SK-N-SH (cell line): ENCODE data around the gene TMEM9. TPM values are rescaled to one million over a fixed set of nuclear protein-coding genes. Genes with fewer than 3 reads are reported as not detected.

ENCODE experiments used
- CTCF ChIA-PET: fragments of 300-600, 350-600 bp; formaldehyde crosslinking; extraction: SDS; loops from one replicate; lab custom pipeline; 2021; lab: Yijun Ruan, JAX
- POLR2A ChIA-PET: fragments of 350-600 bp; sonication (Branson Sonifier 250); formaldehyde crosslinking; extraction: SDS; loops from one replicate; lab custom pipeline; 2020; ENCODE audit warnings: antibody characterized with exemption, inconsistent platforms; lab: Yijun Ruan, JAX
- DNase-seq: peaks from one replicate; pipeline ENCODE4 v3.0.0; 2012
- H2AFZ ChIP-seq: fragments of 200-600 bp; sonication (generic); 2 replicates; pipeline ENCODE4 v1.8.1; 2016; ENCODE audit warnings: antibody characterized with exemption, mild to moderate bottlenecking, low read depth
- H3F3A ChIP-seq: fragments of 200-600 bp; sonication (generic); replicated peaks from 2 replicates; pipeline ENCODE3; 2016; ENCODE audit warnings: antibody characterized with exemption, mild to moderate bottlenecking; ENCODE audit not compliant: insufficient read depth
- H3K27ac ChIP-seq, 2 experiments: fragments of 200-500 bp in 1 of 2; fragments of 200-600 bp in 1 of 2; sonication (Bioruptor generic) in 1 of 2; sonication (generic), shearing (Covaris generic) in 1 of 2; 2 replicates each; pipeline versions ENCODE4 v1.5.1 to v1.6.1; 2014 to 2016; ENCODE audit warnings: low read depth in 2 of 2, inconsistent platforms in 1 of 2, low read length in 1 of 2, mild to moderate bottlenecking in 1 of 2, mixed read lengths in 1 of 2
- H3K27me3 ChIP-seq: fragments of 200-600 bp; sonication (generic), shearing (Covaris generic); 2 replicates; pipeline ENCODE4 v1.6.1; 2016; ENCODE audit warnings: mixed run types; ENCODE audit not compliant: insufficient read depth
- H3K36me3 ChIP-seq, 2 experiments: fragments of 200-500 bp in 1 of 2; fragments of 200-600 bp in 1 of 2; sonication (Bioruptor generic) in 1 of 2; sonication (generic) in 1 of 2; replicated peaks in 1 of 2; 2 replicates each; pipeline versions ENCODE3 to v1.5.1; 2014 to 2016; ENCODE audit warnings: low read length in 1 of 2, mild to moderate bottlenecking in 1 of 2; ENCODE audit not compliant: insufficient read depth in 2 of 2, control insufficient read depth in 1 of 2
- H3K4me1 ChIP-seq, 2 experiments: fragments of 200-500 bp in 1 of 2; fragments of 200-600 bp in 1 of 2; sonication (Bioruptor generic) in 1 of 2; sonication (generic), shearing (Covaris generic) in 1 of 2; 2 replicates each; pipeline versions ENCODE4 v1.5.1 to v1.6.1; 2014 to 2016; ENCODE audit warnings: low read depth in 1 of 2, low read length in 1 of 2, mixed run types in 1 of 2; ENCODE audit not compliant: insufficient read depth in 2 of 2, control insufficient read depth in 1 of 2
- H3K4me2 ChIP-seq: fragments of 200-600 bp; sonication (generic), shearing (Covaris generic); 2 replicates; pipeline ENCODE4 v1.6.1; 2017; ENCODE audit warnings: mixed run types
- H3K4me3 ChIP-seq, 2 experiments: fragments of 200-500 bp in 1 of 2; fragments of 200-600 bp in 1 of 2; sonication (Bioruptor generic) in 1 of 2; sonication (generic), shearing (Covaris generic) in 1 of 2; 2 replicates each; pipeline versions ENCODE4 v1.5.1 to v1.8.1; 2014 to 2016; ENCODE audit warnings: low read depth in 2 of 2, inconsistent platforms in 1 of 2, low read length in 1 of 2, mild to moderate bottlenecking in 1 of 2, mixed read lengths in 1 of 2, moderate library complexity in 1 of 2
- H3K79me2 ChIP-seq: fragments of 200-600 bp; sonication (generic); 2 replicates; pipeline ENCODE4 v1.8.1; 2017; ENCODE audit warnings: mild to moderate bottlenecking; ENCODE audit not compliant: insufficient read depth
- H3K9ac ChIP-seq: fragments of 200-600 bp; sonication (generic); 2 replicates; pipeline ENCODE4 v1.6.1; 2017; ENCODE audit warnings: mixed run types
- H3K9me2 ChIP-seq: fragments of 200-600 bp; sonication (generic); 2 replicates; pipeline ENCODE4 v1.6.1; 2017; ENCODE audit warnings: mixed run types
- H3K9me3 ChIP-seq: fragments of 200-600 bp; sonication (generic); 2 replicates; pipeline ENCODE4 v1.6.1; 2017; ENCODE audit warnings: mixed run types, mild to moderate bottlenecking, moderate library complexity
- H4K20me1 ChIP-seq: fragments of 200-600 bp; sonication (generic); 2 replicates; pipeline ENCODE4 v1.6.1; 2017; ENCODE audit warnings: mild to moderate bottlenecking, mixed run types; ENCODE audit not compliant: insufficient read depth
- CHD2 ChIP-seq: fragments of 150-350 bp; IDR thresholded peaks from 2 replicates; pipeline ENCODE4 v1.6.1; 2018; ENCODE audit warnings: low read length; ENCODE audit not compliant: partially characterized antibody
- EZH2phosphoT487 ChIP-seq: fragments of 200-600 bp; sonication (generic); IDR thresholded peaks from 2 replicates; pipeline ENCODE4 v1.6.1; 2017; ENCODE audit warnings: low read depth, mixed run types, mild to moderate bottlenecking, antibody characterized with exemption, moderate library complexity, borderline replicate concordance
- FOXM1 ChIP-seq: IDR thresholded peaks from 2 replicates; pipeline ENCODE4 v1.4.0; 2012; ENCODE audit warnings: low read depth, mild to moderate bottlenecking
- GATA2 ChIP-seq: sonication (generic); formaldehyde crosslinking; IDR thresholded peaks from 2 replicates; pipeline ENCODE4 v1.5.0; 2020; ENCODE audit warnings: mild to moderate bottlenecking, missing genetic modification reagents
- JUND ChIP-seq: IDR thresholded peaks from 2 replicates; pipeline ENCODE4 v1.4.0; 2012
- MEF2A ChIP-seq: IDR thresholded peaks from 2 replicates; pipeline ENCODE4 v1.4.0; 2012; ENCODE audit warnings: low read depth, borderline replicate concordance
- MXI1 ChIP-seq: IDR thresholded peaks from 2 replicates; pipeline ENCODE4 v1.6.1; 2012; ENCODE audit warnings: mild to moderate bottlenecking, low read depth, low read length, improper control_type of control experiment
- NFIC ChIP-seq: IDR thresholded peaks from 2 replicates; pipeline ENCODE4 v1.4.0; 2012; ENCODE audit warnings: borderline replicate concordance
- NRF1 ChIP-seq: IDR thresholded peaks from 2 replicates; pipeline ENCODE4 v1.6.1; 2012; ENCODE audit warnings: low read depth, mild to moderate bottlenecking, low read length
- RAD21 ChIP-seq: IDR thresholded peaks from 2 replicates; pipeline ENCODE4 v1.6.1; 2012; ENCODE audit warnings: mild to moderate bottlenecking, low read length
- SIN3A ChIP-seq: IDR thresholded peaks from 2 replicates; pipeline ENCODE4 v1.6.1; 2012; ENCODE audit warnings: low read depth, mild to moderate bottlenecking, low read length, moderate library complexity, borderline replicate concordance
- TAF1 ChIP-seq: IDR thresholded peaks from 2 replicates; pipeline ENCODE4 v1.6.1; 2012; ENCODE audit warnings: low read depth, mild to moderate bottlenecking, low read length, moderate library complexity, borderline replicate concordance
- TCF12 ChIP-seq: IDR thresholded peaks from 2 replicates; pipeline ENCODE4 v1.4.0; 2012
- TEAD4 ChIP-seq: IDR thresholded peaks from 2 replicates; pipeline ENCODE4 v1.4.0; 2012; ENCODE audit warnings: mild to moderate bottlenecking, borderline replicate concordance; ENCODE audit not compliant: insufficient read depth
- WGBS: methylation state at CpG from one replicate; pipeline ENCODE4 v1.1.6; 2017; ENCODE audit warnings: low lambda C conversion rate; 5-methylcytosine and 5-hydroxymethylcytosine counted together
- polyA plus RNA-seq, 3 experiments: library from polyadenylated mRNA; depleted of rRNA; stranded (reverse); fragments of >200 nt; gene quantifications; 2 replicates each; pipeline ENCODE4 v1.2.3, GENCODE V29; 2012
- TF ChIP-seq, protein P1 (sequence below): IDR thresholded peaks from 2 replicates; pipeline ENCODE4 v1.4.0; 2012; ENCODE audit warnings: low read depth, borderline replicate concordance
- TF ChIP-seq, protein P2 (sequence below): fragments of 150-350 bp; IDR thresholded peaks from 2 replicates; pipeline ENCODE4 v1.6.1; 2016; ENCODE audit warnings: mild to moderate bottlenecking, low read depth, low read length
- TF ChIP-seq, protein P3 (sequence below): fragments of 150-350 bp; IDR thresholded peaks from 2 replicates; pipeline ENCODE4 v1.6.1; 2017; ENCODE audit warnings: antibody characterized with exemption, low read length, low read depth, borderline replicate concordance

TMEM9 gene
- polyA plus RNA-seq, 1 of the 3 experiments (the other 2 are of a cell fraction), result 126 TPM

DNA sequence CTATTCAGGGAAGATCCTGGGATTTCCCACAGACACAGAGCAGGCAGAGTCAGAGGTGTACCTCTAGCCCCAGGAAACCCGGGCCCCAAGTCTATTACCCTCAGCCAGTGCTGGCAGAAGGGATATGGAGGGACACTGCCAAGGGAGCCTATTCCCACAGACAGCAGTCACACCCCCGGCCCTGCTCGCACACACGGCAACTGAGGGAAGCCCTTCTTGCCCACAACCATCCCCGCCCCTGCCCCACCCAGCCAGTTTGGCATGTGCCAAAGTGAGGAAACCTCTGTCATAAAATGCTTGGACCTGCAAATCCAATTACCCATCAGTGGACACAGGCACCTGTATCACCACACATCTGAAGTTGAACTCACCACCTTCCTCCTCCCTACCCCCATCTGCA, 48.6 kb downstream of the TMEM9 start:
- Histone ChIP-seq H3K27ac (no peak overlapping the region), H3K9me2 (no peaks in the 10 kb centered on the region), H3K27me3 (peaks cover 28% of the 10 kb centered on the region; the same call in 1 of the 2 replicates), H3K36me3 (no peaks in the 10 kb centered on the region), H3K4me2 (no peak overlapping the region), H3K79me2 (no peaks in the 10 kb centered on the region), H3K9me3 (no peaks in the 10 kb centered on the region), H2AFZ (no peak overlapping the region), H3F3A (no peaks in the 10 kb centered on the region), H3K4me1 (peaks cover 0 to 7% of the 10 kb centered on the region in 2 experiments; a peak in 1 of 4 replicates), H3K4me3 (no peak overlapping the region), H4K20me1 (no peaks in the 10 kb centered on the region), H3K9ac (no peak overlapping the region)
- TF ChIP-seq, protein P1, sequence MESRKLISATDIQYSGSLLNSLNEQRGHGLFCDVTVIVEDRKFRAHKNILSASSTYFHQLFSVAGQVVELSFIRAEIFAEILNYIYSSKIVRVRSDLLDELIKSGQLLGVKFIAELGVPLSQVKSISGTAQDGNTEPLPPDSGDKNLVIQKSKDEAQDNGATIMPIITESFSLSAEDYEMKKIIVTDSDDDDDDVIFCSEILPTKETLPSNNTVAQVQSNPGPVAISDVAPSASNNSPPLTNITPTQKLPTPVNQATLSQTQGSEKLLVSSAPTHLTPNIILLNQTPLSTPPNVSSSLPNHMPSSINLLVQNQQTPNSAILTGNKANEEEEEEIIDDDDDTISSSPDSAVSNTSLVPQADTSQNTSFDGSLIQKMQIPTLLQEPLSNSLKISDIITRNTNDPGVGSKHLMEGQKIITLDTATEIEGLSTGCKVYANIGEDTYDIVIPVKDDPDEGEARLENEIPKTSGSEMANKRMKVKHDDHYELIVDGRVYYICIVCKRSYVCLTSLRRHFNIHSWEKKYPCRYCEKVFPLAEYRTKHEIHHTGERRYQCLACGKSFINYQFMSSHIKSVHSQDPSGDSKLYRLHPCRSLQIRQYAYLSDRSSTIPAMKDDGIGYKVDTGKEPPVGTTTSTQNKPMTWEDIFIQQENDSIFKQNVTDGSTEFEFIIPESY, result no peak
- no peak for TF ChIP-seq RAD21
- TF ChIP-seq MXI1, result no peak
- no peak for TF ChIP-seq CHD2
- TF ChIP-seq FOXM1, result no peak
- no peak for TF ChIP-seq JUND
- no peak for TF ChIP-seq TEAD4
- no peak for DNase-seq
- CTCF ChIA-PET, result interaction anchor here (1.1 to 2.3 kb wide), 2 partner anchors 70 to 133 kb away, joined by 3 to 7 read pairs; no protein-coding TSS in a partner anchor
- WGBS, result 49% methylated on average over 5 of the region's 5 CpGs
- POLR2A ChIA-PET, result no interaction called here

DNA sequence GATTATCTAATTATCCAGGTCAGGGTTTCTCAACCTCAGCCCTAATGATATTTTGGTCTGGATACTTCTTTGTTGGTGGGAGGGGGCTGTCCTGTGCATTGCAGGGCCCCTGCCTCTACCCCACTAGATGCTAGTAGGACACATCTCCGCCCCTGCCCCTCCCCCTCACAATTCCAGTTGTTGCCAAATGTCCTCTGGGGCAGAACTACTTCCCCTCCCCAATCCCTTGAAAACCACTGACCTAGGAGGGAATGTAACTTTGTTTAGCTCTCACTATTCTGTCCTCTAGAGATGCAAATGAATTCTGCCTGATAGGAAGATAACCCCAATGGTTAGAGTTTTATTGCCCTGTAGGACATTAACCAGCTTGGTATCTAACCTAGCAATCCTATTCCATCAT, 50.1 kb downstream of the TMEM9 start:
- Histone ChIP-seq H3K4me1 (peaks cover 0 to 7% of the 10 kb centered on the region in 2 experiments; a peak in 1 of 4 replicates), H4K20me1 (no peaks in the 10 kb centered on the region), H3K9me2 (no peaks in the 10 kb centered on the region), H3K27ac (no peak overlapping the region), H3K9me3 (no peaks in the 10 kb centered on the region), H2AFZ (no peak overlapping the region), H3K4me2 (no peak overlapping the region), H3K27me3 (peaks cover 28% of the 10 kb centered on the region; the same call in 1 of the 2 replicates), H3K4me3 (no peak overlapping the region), H3F3A (no peaks in the 10 kb centered on the region), H3K9ac (no peak overlapping the region), H3K36me3 (no peaks in the 10 kb centered on the region), H3K79me2 (no peaks in the 10 kb centered on the region)
- WGBS, result 20% methylated on average over 1 of the region's 1 CpG
- ChIA-PET POLR2A (no interaction called here), CTCF (interaction anchor here (0.9 to 1.7 kb wide), 2 partner anchors 10 to 132 kb away, joined by 3 to 6 read pairs; no protein-coding TSS in a partner anchor)
- no peak for DNase-seq
- TF ChIP-seq TAF1 (no peak), FOXM1 (no peak), MEF2A (no peak), NFIC (no peak), TCF12 (no peak), SIN3A (no peak), NRF1 (no peak), EZH2phosphoT487 (no peak), GATA2 (CRISPR knock-in tag) (no peak), JUND (no peak), CHD2 (no peak)
- TF ChIP-seq, protein P1, result no peak
- TF ChIP-seq, protein P2, sequence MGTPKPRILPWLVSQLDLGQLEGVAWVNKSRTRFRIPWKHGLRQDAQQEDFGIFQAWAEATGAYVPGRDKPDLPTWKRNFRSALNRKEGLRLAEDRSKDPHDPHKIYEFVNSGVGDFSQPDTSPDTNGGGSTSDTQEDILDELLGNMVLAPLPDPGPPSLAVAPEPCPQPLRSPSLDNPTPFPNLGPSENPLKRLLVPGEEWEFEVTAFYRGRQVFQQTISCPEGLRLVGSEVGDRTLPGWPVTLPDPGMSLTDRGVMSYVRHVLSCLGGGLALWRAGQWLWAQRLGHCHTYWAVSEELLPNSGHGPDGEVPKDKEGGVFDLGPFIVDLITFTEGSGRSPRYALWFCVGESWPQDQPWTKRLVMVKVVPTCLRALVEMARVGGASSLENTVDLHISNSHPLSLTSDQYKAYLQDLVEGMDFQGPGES, result no peak
- TF ChIP-seq, protein P3, sequence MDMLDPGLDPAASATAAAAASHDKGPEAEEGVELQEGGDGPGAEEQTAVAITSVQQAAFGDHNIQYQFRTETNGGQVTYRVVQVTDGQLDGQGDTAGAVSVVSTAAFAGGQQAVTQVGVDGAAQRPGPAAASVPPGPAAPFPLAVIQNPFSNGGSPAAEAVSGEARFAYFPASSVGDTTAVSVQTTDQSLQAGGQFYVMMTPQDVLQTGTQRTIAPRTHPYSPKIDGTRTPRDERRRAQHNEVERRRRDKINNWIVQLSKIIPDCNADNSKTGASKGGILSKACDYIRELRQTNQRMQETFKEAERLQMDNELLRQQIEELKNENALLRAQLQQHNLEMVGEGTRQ, result no peak
